Mesendoderm (in vitro differentiated cells): ENCODE data around the gene ACOT11.

Source experiments
- DNase-seq: peaks from one replicate; pipeline ENCODE4 v3.0.0; 2013
- H2AK5ac ChIP-seq: 2 replicates; pipeline ENCODE4 v1.6.1; 2013; ENCODE audit warnings: low read length, inconsistent platforms
- H2BK120ac ChIP-seq: 2 replicates; pipeline ENCODE4 v1.6.1; 2013; ENCODE audit warnings: low read depth, mild to moderate bottlenecking, low read length, moderate library complexity, mixed read lengths
- H2BK15ac ChIP-seq: replicated peaks from 2 replicates; pipeline ENCODE4 v1.6.1; 2013; ENCODE audit warnings: low read depth, mild to moderate bottlenecking, moderate library complexity
- H2BK5ac ChIP-seq: 2 replicates; pipeline ENCODE4 v1.6.1; 2013; ENCODE audit warnings: low read length, inconsistent platforms
- H3K18ac ChIP-seq: 2 replicates; pipeline ENCODE4 v1.6.1; 2013; ENCODE audit warnings: mild to moderate bottlenecking, low read length, mixed read lengths
- H3K23ac ChIP-seq: one replicate; pipeline ENCODE4 v1.6.1; 2013; ENCODE audit warnings: low read length
- H3K27ac ChIP-seq: 2 replicates; pipeline ENCODE4 v1.5.1; 2013; ENCODE audit warnings: low read depth, mild to moderate bottlenecking, inconsistent platforms, low read length, moderate library complexity
- H3K27me3 ChIP-seq: 2 replicates; pipeline ENCODE4 v1.6.1; 2013; ENCODE audit warnings: low read length, control low read depth, mild to moderate bottlenecking, inconsistent platforms; ENCODE audit not compliant: insufficient read depth, poor library complexity
- H3K36me3 ChIP-seq: 2 replicates; pipeline ENCODE4 v1.6.1; 2013; ENCODE audit warnings: low read length, inconsistent platforms; ENCODE audit not compliant: control insufficient read depth, insufficient read depth
- H3K4ac ChIP-seq: one replicate; pipeline ENCODE4 v1.6.1; 2013; ENCODE audit warnings: low read depth, mild to moderate bottlenecking, low read length, moderate library complexity
- H3K4me1 ChIP-seq: 2 replicates; pipeline ENCODE4 v1.6.1; 2013; ENCODE audit warnings: low read depth, low read length, inconsistent platforms; ENCODE audit not compliant: control insufficient read depth
- H3K4me2 ChIP-seq: 2 replicates; pipeline ENCODE4 v1.6.1; 2013; ENCODE audit warnings: low read length
- H3K4me3 ChIP-seq: 2 replicates; pipeline ENCODE4 v1.5.1; 2013; ENCODE audit warnings: mild to moderate bottlenecking, low read length
- H3K56ac ChIP-seq: one replicate; pipeline ENCODE4 v1.6.1; 2013; ENCODE audit warnings: low read length
- H3K79me1 ChIP-seq: 2 replicates; pipeline ENCODE4 v1.6.1; 2013; ENCODE audit warnings: low read length, inconsistent platforms
- H3K79me2 ChIP-seq: 2 replicates; pipeline ENCODE4 v1.6.1; 2013; ENCODE audit warnings: mild to moderate bottlenecking, low read length; ENCODE audit not compliant: control insufficient read depth, insufficient read depth
- H3K9ac ChIP-seq: 2 replicates; pipeline ENCODE4 v1.6.1; 2013; ENCODE audit warnings: low read length, inconsistent platforms
- H4K5ac ChIP-seq: one replicate; pipeline ENCODE4 v1.6.1; 2013; ENCODE audit warnings: low read length
- H4K8ac ChIP-seq: one replicate; pipeline ENCODE4 v1.6.1; 2013; ENCODE audit warnings: low read depth, mild to moderate bottlenecking, control low read depth, low read length, moderate library complexity
- WGBS: extraction: QIAGEN DNeasy Blood & Tissue Kit; methylation state at CpG from one replicate; pipeline ENCODE4 v1.1.7; 2013; ENCODE audit warnings: low lambda C conversion rate, missing lambda C conversion rate; ENCODE audit not compliant: insufficient coverage; ENCODE audit errors: extremely low coverage; 5-methylcytosine and 5-hydroxymethylcytosine counted together

The ACOT11 gene

GRCh38 chr1:54643736-54644135 is 95.7 kb downstream of the ACOT11 start:
- no peak overlapping the region for H3K4me3 ChIP-seq
- H3K79me1 ChIP-seq, result no peaks in the 10 kb centered on the region
- no peak overlapping the region for H2AK5ac ChIP-seq
- no peak overlapping the region for H3K23ac ChIP-seq
- DNase-seq, result no peak
- H2BK15ac ChIP-seq, result no peak overlapping the region
- H2BK5ac ChIP-seq, result no peak overlapping the region
- H4K5ac ChIP-seq, result no peak overlapping the region
- H3K4me2 ChIP-seq, result no peak overlapping the region
- no peaks in the 10 kb centered on the region for H3K27me3 ChIP-seq
- H3K27ac ChIP-seq, result no peak overlapping the region
- H3K56ac ChIP-seq, result no peak overlapping the region
- no peak overlapping the region for H3K4ac ChIP-seq
- no peak overlapping the region for H2BK120ac ChIP-seq
- H3K9ac ChIP-seq, result no peak overlapping the region
- H4K8ac ChIP-seq, result no peak overlapping the region
- H3K79me2 ChIP-seq, result no peaks in the 10 kb centered on the region
- no peaks in the 10 kb centered on the region for H3K36me3 ChIP-seq
- H3K4me1 ChIP-seq, result no peaks in the 10 kb centered on the region
- no peak overlapping the region for H3K18ac ChIP-seq

- WGBS, result no CpG with 5 or more reads among the region's 7 CpGs
- no peaks in the 10 kb centered on the region for H3K27me3 ChIP-seq
- H3K56ac ChIP-seq, result no peak overlapping the region
- no peak overlapping the region for H3K4ac ChIP-seq
- no peaks in the 10 kb centered on the region for H3K79me2 ChIP-seq
- H3K4me1 ChIP-seq, result no peaks in the 10 kb centered on the region
- H3K79me1 ChIP-seq, result no peaks in the 10 kb centered on the region
- H2BK120ac ChIP-seq, result no peak overlapping the region
- H4K8ac ChIP-seq, result no peak overlapping the region
- no peak overlapping the region for H3K4me2 ChIP-seq
- H3K18ac ChIP-seq, result no peak overlapping the region
- no peaks in the 10 kb centered on the region for H3K36me3 ChIP-seq
- no peak overlapping the region for H4K5ac ChIP-seq
- H2AK5ac ChIP-seq, result no peak overlapping the region
- DNase-seq, result no peak
- H2BK5ac ChIP-seq, result no peak overlapping the region
- H3K27ac ChIP-seq, result no peak overlapping the region
- H3K9ac ChIP-seq, result no peak overlapping the region
- no peak overlapping the region for H2BK15ac ChIP-seq
- no peak overlapping the region for H3K4me3 ChIP-seq
- H3K23ac ChIP-seq, result no peak overlapping the region
These were observed 98.0 kb downstream of the ACOT11 start for GRCh38 chr1:54645806-54646676.

GRCh38 chr1:54649130-54649898 is 101.3 kb downstream of the ACOT11 start:
- H4K5ac ChIP-seq, result no peak overlapping the region
- no peak overlapping the region for H3K9ac ChIP-seq
- H2BK15ac ChIP-seq, result no peak overlapping the region
- no peak for DNase-seq
- no peaks in the 10 kb centered on the region for H3K36me3 ChIP-seq
- no peak overlapping the region for H3K27ac ChIP-seq
- no peak overlapping the region for H3K56ac ChIP-seq
- H3K79me1 ChIP-seq, result no peaks in the 10 kb centered on the region
- H3K23ac ChIP-seq, result no peak overlapping the region
- H3K27me3 ChIP-seq, result no peaks in the 10 kb centered on the region
- no peak overlapping the region for H3K4me2 ChIP-seq
- no peak overlapping the region for H4K8ac ChIP-seq
- H3K79me2 ChIP-seq, result no peaks in the 10 kb centered on the region
- no peak overlapping the region for H3K18ac ChIP-seq
- no peak overlapping the region for H3K4me3 ChIP-seq
- no peak overlapping the region for H3K4ac ChIP-seq
- no peak overlapping the region for H2AK5ac ChIP-seq
- WGBS, result no CpG with 5 or more reads among the region's 5 CpGs
- H2BK5ac ChIP-seq, result no peak overlapping the region
- H2BK120ac ChIP-seq, result no peak overlapping the region
- H3K4me1 ChIP-seq, result no peaks in the 10 kb centered on the region

- no peak overlapping the region for H3K4ac ChIP-seq
- H3K4me2 ChIP-seq, result no peak overlapping the region
- no peak overlapping the region for H3K27ac ChIP-seq
- no peaks in the 10 kb centered on the region for H3K79me2 ChIP-seq
- no peak overlapping the region for H2BK15ac ChIP-seq
- no peaks in the 10 kb centered on the region for H3K79me1 ChIP-seq
- no CpG with 5 or more reads among the region's 1 CpG for WGBS
- no peak for DNase-seq
- no peak overlapping the region for H3K56ac ChIP-seq
- H3K18ac ChIP-seq, result no peak overlapping the region
- no peak overlapping the region for H3K23ac ChIP-seq
- H2AK5ac ChIP-seq, result no peak overlapping the region
- H2BK120ac ChIP-seq, result no peak overlapping the region
- H3K9ac ChIP-seq, result no peak overlapping the region
- H3K4me3 ChIP-seq, result no peak overlapping the region
- no peaks in the 10 kb centered on the region for H3K27me3 ChIP-seq
- no peak overlapping the region for H2BK5ac ChIP-seq
- H4K5ac ChIP-seq, result no peak overlapping the region
- H3K36me3 ChIP-seq, result no peaks in the 10 kb centered on the region
- no peaks in the 10 kb centered on the region for H3K4me1 ChIP-seq
- no peak overlapping the region for H4K8ac ChIP-seq
These were observed 101.9 kb downstream of the ACOT11 start for GRCh38 chr1:54649921-54650320.

GRCh38 chr1:54650417-54650816 is 102.4 kb downstream of the ACOT11 start:
- no peak overlapping the region for H2BK15ac ChIP-seq
- H3K4me2 ChIP-seq, result no peak overlapping the region
- H3K18ac ChIP-seq, result no peak overlapping the region
- no peak overlapping the region for H4K8ac ChIP-seq
- no peaks in the 10 kb centered on the region for H3K36me3 ChIP-seq
- no peaks in the 10 kb centered on the region for H3K27me3 ChIP-seq
- H4K5ac ChIP-seq, result no peak overlapping the region
- no peak overlapping the region for H3K56ac ChIP-seq
- no peak overlapping the region for H3K9ac ChIP-seq
- H2BK120ac ChIP-seq, result no peak overlapping the region
- no CpG with 5 or more reads among the region's 3 CpGs for WGBS
- no peaks in the 10 kb centered on the region for H3K79me2 ChIP-seq
- H2BK5ac ChIP-seq, result no peak overlapping the region
- no peaks in the 10 kb centered on the region for H3K79me1 ChIP-seq
- no peak overlapping the region for H3K23ac ChIP-seq
- H3K4ac ChIP-seq, result no peak overlapping the region
- no peak overlapping the region for H3K27ac ChIP-seq
- H3K4me3 ChIP-seq, result no peak overlapping the region
- H2AK5ac ChIP-seq, result no peak overlapping the region
- H3K4me1 ChIP-seq, result no peaks in the 10 kb centered on the region
- DNase-seq, result no peak
